Daoy (cell line): Measurements from ENCODE around the gene INSYN1. TPM values are rescaled to one million over a fixed set of nuclear protein-coding genes. Genes with fewer than 3 reads are reported as not detected.

Experiments
- DNase-seq: peaks from one replicate; pipeline ENCODE4 v3.0.0-alpha.2; 2015; ENCODE audit warnings: low read depth
- total RNA-seq: library from RNA; depleted of rRNA; stranded (reverse); fragments of >200 nt; shearing (Covaris generic); gene quantifications from 2 replicates; pipeline ENCODE4 v1.2.3, GENCODE V29; 2014; rRNA removed

Gene INSYN1
- total RNA-seq, 1 experiment from 2014 or later, result 0.06 TPM

GRCh38 chr15:73687351-73687750 lies 65.8 kb downstream of the INSYN1 start:
- DNase-seq, result no peak

DNA sequence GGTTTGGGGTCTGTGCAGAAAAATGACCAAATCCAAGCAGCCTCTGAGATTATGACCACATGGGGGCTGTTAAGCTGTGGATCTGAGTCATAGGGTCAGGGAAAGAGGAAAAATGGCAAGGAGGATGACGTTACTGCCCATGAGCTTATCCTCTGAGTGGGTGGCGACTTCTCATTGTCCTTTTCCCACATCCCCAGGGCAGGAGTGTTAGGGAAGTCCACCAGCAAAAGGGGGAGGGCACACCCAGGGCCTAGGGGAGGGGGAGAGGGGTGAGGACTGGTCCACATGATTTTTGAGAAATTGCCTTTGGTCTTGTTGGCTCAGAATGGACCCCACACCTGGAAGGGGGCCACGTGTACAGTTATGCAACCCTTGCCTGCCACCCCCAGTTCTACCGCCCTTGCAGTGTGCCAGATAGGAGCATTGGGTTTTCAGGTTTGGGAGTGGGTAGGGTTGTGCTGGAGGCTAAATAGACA lies 66.3 kb downstream of the INSYN1 start:
- DNase-seq, result peak; percentile 83

DNA sequence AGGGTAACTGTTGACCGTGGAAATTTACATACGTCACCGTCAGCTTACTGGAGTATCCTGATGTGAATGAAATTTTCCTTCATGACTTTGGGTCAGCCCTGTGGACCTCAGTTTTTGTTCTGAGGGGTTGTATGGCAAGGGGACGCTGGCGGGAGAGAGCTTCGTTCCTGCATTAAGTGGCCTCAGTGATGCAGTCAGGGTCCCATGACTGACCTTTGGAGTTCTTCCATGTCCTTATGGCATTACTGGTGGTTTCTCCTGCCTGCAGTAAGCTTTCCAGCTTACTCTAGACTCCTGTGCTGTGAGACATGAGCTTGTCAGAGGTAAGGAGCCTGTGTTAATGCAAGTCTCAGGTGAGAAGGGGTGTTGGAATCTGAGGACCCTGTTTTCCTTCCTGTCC lies 67.2 kb downstream of the INSYN1 start:
- no peak for DNase-seq

Other genes starting within 250 kb of the INSYN1 start
- 63.4 and 69.0 TPM in 2 replicates for gene NPTN, start 120.0 kb downstream of the INSYN1 start, total RNA-seq
- 24.6 and 24.7 TPM in 2 replicates for gene CD276, start 69.0 kb downstream of the INSYN1 start, total RNA-seq
- not detected in 2 replicates for gene TBC1D21, start 120.2 kb upstream of the INSYN1 start, total RNA-seq
- gene LOXL1, start 173.1 kb upstream of the INSYN1 start, total RNA-seq, result 125 and 161 TPM in 2 replicates
- gene STOML1, start 238.9 kb upstream of the INSYN1 start, total RNA-seq, result 14.1 and 19.9 TPM in 2 replicates
- gene PML, start 241.4 kb upstream of the INSYN1 start, total RNA-seq, result 42.0 and 46.5 TPM in 2 replicates